Stimulated activated CD4-positive, alpha-beta T cell treated with anti-CD3 and anti-CD28 coated beads, TNF-alpha, amount 100 ng/mL, for 1 hour (primary cell): Measurements from ENCODE around the gene CAMSAP3.
"Not testable (repeated sequence)": the region's sequence is repeated elsewhere in the genome, so short reads cannot be mapped to it uniquely, and the experiment has no call there.

Source experiments
- DNase-seq, 3 donors: peaks; one replicate each; pipeline ENCODE4 v3.0.0-alpha.2; 2020; ENCODE audit warnings: low read depth in 3 of 3, low spot score in 1 of 3

The CAMSAP3 gene

DNA sequence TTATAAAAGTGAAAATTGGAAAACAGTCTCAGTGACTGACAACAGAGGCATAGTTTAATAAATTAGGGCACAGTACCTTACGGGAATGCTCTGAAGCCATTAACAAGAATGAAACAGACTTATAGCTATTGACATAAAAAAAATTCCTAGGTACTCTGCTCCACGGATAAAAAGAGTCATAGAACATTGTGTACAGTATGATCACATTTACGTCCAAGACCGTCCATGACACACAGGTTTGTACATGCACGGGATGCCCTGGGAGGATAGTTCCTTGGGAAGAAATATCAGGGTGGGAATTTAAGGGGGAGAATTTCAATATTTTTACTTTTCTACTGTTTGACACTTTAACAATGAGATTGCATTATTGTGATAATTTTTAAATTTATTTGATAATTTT, 24.9 kb upstream of the CAMSAP3 start:
- DNase-seq = no peak

DNA sequence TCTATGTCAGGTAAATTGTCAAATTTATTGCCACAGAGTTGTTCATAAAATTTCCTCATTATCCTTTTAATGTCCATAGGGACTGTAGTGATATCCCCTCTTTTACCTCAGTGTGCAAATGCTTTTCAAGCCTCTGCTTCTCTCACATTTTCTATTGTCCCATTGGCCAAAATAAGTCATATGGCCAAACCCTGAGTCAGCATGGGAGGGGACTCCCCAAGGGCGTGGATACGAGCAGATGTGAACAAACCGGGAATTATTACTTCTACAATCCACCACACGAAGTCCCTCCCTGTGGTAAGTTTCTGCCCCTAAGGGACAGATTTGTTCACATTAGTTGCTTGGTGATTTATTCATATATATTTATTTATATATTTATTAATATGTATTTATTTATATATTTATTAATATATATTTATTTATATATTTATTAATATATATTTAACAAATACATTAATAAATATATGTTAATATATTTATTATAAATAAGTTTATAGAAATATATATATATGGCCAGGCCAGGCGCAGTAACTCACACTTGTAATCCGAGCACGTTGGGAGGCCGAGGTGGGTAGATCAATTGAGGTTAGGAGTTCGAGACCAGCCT, 20.1 kb upstream of the CAMSAP3 start:
- DNase-seq = no peak

DNA sequence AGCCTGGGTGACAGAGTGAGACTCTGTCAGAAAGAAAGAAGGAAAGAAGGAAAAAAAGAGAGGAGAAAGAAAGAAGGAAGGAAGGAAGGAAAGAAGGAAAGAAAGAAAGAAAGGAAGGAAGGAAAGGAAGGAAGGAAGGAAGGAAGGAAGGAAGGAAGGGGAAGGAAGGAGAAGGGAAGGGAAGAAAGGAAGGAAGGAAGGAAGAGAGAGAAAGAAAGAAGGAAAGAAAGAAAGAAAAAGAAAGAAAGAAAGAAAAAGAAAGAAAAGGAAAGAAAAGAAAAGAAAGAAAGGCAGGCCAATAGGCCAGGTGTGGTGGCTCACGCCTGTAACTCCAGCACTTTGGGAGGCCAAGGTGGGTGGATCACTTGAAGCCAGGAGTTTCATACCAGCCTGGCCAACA, 18.2 kb upstream of the CAMSAP3 start:
- DNase-seq = not testable (repeated sequence)

DNA sequence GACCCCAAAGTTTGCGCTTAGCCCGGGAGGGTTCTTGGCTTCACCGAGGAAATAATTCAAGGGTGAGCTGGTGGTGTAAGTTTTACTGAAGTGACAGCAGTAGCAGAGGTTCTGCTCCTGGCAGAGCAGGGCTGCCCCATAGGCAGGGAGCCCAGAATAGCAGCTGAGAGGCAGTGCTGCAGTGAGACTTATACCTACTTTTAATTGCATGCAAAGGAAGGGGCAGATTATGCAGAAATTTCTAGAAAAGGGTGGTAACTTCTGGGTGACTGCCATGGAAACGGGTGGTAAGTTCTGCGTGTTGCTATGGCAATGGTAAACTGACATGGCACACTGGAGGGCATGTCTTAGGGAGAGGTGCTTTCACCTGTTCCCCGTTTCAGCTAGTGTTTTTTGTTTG, 17.5 kb upstream of the CAMSAP3 start:
- DNase-seq = no peak

DNA sequence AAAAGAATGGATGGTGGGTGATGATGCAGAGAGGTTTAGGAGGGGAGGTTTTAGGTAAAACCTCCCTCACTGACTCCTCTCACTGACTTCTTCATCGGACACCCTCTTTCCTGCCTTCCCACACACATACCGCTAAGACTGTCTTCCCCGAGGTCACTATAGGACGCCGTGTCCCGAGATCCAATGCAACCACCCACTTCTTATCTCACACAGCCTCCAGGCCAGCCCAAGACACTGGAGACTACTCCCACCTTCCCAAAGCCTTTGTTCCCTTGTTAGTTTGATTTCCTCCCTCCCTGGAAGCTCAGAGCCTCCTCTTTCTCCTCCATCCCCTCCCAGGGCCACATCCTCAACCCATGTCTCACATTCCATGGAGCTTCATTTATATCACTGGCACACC, 16.5 kb upstream of the CAMSAP3 start:
- no peak for DNase-seq

DNA sequence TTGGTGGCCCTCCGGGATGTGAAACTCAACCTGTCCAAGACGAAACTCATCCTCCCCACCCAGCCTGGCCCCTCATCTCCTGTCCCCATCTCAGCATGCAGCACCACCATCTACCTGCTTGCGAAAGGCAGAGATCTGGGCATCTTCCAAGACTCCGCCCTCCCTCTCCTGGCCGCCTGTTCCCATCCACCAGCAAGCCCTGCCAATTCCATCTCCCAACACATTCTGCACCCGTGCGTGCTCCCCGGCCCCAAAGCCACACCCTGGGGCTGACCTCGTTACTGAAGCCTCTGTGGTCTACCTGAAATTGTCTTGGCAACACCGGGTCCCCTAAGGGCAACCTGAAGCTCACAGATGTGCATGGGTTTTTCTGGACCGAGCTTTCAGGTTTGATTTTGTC, 13.2 kb upstream of the CAMSAP3 start:
- no peak for DNase-seq

DNA sequence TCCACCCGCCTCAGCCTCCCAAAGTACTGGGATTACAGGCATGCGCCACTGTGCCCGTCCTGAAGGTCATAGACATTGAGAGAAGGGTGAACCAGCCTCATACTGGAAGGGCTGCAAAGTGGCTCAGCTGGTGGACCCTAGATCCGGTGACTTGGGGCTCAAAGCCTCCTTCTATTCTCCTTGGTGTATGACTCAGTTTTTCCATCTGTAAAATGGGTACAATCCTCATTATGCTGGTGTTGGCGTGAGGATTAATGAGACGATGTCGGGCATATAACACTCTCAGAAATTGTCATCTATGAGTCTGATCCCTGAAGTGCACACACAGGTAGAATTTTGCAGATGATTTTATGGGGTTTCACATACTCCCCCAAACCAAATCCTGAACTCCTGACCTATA, 5.8 kb upstream of the CAMSAP3 start:
- DNase-seq = no peak

DNA sequence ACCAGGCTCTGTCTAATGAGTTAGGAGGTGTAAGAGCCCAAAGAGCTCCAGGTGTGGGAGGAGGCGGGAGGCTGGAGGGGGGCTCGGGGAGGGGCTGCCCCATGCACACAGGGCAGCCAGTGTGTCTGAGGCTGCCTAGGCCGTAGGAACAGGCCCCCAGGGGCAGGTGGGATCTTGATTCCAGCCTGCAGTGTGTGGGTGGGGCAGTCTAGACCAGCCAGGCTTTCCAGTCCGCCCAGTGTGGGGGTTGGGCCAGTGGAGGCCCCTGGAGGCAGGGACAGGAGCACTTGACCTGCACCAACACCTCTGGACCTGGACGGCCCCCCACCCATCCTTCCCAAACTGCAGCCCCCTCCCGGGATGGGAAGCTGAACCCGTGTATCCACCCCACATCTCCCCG, 5.4 kb upstream of the CAMSAP3 start:
- no peak for DNase-seq

DNA sequence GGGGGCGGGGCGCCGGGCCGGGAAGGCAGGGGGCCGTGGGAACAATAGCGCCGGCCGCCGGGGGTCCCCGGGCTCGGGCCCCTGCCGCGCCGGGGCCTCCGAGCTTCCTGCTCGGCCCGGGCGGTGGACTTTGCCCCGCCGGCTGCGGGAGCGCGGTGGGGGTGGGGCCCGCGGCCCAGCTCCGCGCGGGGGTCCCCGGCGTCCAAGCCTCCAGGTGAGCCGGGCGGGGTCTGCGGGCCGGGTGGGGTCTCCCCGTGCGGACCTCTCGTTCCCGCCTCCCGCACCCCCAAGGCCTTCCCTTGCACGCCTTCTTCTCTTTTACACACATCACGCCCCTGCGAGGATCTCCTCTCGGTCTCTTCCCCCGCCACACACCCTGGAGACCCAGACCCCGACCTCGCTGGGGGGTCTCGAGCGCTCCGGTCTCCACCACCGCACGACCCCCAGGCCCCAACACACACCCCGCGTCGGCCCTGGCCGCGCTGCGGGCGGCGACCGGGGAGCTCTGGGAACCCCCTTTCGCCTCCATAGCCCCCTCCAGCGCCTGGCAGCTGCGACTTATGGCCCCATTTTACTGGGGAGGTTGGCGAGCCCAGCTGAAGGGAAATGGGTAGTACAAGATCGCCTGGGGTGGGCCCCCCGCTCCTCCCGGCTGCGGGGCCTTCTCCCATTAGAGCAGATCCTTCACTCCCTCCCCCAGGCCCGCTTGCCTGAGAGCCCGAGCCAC, 711 bp downstream of the CAMSAP3 start:
- DNase-seq = no peak

DNA sequence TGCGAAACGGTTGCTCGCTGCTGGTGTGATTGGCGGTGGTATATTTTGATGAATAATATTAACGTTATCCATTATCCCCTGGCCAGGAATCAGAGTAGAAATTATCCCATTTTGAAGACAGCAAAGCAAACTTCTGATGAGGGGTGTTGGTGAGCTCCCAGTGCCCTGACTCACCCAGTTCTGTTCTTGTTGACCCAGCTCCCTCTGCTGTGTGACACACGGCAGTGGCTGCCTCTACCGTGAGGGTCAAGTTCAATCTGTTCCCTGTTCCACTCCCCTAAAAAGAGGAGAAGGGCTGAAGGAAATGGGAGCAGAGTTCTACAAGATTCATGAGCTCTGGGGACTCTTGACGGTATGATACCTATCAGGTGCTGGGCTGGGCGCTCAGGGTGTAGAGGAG, 2.0 kb downstream of the CAMSAP3 start:
- DNase-seq = no peak

DNA sequence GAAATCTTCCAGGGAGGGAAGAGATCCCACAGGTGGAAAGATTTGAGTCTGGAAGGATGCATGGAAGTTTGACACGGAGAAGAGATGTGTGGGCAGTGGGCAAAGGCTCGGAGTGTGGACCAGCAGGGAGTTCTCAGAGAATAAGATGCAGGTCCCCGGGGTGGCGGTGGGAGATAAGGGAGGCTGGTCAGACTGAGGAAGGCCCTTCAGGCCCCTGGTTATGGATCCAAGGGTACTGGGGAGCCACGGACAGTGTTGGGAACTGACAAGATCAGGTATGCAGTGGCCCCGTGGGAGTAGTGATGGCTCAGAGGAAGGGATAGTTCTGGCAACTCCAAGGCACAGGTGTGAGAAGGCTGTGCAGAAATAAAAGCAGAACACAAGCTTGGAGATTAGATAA, 2.5 kb downstream of the CAMSAP3 start:
- no peak for DNase-seq

DNA sequence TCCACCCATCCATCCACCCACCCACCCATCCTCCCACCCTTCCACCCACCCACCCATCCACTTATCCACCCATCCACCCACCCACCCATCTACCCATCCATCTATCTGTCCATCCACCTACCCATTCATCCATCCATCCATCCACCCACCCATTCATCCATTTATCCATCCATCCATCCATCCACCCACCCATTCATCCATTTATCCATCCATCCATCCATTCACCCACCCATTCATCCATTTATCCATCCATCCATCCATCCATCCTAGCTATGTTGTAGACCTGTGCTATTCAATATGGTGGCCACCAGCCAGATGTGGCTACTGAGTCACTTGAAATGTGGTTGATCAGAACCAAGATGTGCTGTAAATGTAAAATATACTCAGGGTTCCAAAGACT, 5.1 kb downstream of the CAMSAP3 start:
- DNase-seq = no peak

DNA sequence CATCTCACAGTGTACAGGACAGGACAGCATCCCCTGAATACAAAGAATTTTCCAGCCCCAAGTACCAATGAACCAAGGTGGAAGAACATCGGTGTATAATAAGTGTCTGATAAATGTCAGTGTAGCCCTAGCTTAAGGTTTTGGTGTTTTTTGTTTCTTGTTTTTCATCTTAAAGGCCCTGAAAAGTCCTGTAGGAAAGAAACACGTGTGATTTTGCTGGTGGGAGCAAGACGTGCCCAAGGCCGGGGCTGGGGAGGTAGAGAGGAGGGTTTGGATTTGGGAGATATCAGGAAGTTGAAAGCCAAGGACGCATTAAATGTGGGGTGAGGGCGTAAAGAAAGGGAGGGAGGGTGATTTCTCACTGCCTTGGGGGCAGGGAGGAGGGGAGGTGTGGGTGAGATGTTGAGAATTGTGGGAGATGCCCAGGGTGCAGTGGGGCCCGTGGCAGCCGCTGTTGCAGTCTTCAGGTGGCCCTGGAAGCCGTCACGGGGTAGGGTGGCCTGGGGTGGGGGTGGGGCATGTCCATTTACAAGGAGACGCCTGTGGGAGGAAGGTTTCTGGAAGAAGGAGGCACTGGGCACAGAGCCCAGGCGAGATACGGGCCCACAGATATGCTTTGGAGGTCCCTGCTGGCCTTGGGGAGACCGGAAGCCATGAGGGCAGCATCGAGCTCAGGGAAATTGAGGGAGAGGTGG, 6.7 kb downstream of the CAMSAP3 start:
- no peak for DNase-seq

DNA sequence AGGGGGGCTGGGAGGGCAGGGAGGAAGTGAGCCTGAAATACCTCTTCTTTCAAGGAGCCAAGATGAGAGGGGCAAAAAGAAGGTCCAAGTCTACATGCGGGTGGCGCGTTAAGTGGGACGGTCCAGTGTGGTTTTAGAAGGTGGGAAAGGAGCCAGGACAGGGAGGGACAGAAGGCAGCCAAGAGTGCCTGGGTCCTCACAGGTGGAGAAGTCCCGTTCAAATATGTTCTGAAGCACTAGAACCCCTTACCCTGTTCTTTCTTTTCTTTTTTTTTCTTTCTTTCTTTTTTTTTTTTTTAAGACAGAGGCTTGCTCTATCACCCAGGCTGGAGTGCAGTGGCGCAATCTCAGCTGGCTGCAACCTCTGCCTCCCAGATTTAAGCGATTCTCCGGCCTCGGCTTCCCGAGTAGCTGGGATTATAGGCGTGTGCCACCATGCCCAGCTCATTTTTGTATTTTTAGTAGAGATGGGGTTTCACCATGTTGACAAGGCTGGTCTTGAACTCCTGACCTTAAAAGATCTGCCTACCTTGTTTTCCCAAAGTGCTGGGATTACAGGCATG, 7.4 kb downstream of the CAMSAP3 start:
- no peak for DNase-seq

DNA sequence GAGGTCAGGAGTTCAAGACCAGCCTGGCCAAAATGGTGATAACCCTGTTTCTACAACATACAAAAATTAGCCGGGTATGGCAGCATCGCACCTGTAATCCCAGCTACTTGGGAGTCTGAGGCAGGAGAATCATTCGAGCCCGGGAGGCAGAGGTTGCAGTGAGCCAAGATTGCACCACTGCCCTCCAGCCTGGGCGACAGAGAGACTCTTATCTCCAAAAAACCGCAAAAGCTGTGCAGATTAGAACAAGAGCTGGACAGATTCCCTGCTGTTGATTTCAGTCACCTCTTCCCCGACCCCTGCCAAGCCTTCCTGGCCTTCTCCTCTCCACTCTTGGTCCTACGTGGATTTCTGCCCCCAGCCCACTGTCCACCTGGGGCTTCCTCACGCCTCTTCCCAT, 8.3 kb downstream of the CAMSAP3 start:
- DNase-seq = no peak

DNA sequence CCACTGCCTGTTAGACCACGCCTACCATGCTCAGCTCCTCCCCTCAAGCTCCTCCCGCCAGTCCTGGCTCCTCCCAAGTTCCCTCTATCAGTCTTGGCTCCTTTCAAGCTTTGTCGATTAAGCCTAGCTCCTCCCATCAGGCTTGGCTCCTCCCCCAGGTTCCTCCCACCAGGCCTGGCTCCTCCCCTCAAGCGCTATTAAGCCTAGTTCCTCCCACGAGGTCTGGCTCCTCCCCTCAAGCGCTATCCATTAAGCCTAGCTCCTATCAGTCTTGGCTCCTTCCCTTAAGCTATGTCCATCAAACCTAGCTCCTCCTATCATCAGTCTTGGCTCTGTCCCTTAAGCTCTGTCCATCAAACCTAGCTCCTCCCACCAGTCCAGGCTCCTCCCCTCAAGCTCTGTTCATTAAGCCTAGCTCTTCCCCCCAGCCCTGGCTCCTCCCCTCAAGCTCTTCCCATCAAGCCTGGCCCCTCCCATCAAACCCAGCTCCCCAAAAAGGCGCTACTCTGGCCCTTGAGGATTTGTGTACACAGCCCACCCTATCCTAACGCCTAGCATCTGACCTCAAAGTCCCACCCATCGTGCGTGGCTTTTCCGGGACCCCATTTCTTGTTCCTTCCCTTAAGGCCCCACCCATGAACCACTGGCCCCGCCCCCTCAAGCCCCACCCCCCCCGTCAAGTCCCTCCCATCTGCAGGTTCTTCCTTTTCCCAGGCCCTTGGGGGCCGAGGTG, 10.0 kb downstream of the CAMSAP3 start:
- DNase-seq = no peak

DNA sequence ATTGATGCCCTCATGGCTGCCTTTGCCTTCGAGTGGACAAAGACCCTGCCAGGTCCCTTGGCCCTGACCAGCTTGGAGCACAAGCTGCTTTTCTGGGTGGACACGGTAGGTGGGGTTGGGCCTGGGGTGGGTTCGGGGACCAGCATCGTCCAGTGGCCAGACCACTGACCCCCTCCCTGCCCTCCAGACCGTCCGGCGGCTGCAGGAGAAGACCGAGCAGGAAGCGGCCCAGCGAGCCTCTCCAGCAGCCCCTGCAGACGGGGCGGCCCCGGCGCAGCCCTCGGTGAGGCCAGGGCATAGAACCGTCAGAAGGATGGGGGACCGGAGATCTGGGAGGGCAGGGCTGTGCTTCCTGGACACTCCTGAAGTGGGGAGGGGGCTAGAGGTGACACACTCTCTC, 10.6 kb downstream of the CAMSAP3 start:
- DNase-seq = no peak

DNA sequence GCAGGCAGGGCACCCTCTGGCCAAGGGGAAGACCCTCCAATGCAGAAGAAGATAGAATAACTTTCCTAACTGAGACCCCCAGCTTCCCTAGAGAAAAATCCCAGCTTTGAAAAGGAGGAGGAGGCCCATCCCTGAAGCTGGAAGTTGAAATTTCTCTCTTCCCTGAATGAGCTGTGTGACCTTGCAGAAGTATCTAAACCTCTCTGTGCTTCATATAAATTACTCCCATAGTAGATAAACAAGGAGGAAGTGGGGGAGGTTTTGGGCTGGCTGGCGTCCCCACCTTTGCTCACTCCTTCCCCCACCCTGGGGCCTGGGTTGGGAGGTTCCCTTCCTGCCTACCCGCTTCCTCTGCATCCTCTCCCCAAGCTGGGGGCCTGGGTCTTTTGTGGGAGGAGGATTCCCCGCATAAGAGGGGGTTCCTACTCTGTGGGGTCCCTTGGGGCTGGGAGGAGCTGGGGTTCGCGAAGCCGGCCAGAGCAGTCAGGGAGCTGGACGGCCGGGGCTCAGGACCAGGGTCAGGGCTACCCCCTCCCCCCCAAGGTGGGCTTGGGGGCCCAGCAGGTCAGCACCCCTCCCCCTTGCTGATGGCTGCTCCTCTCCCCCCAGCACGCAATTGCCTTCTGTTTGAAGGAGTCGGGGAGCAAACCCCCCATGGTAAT, 11.7 kb downstream of the CAMSAP3 start:
- no peak for DNase-seq

DNA sequence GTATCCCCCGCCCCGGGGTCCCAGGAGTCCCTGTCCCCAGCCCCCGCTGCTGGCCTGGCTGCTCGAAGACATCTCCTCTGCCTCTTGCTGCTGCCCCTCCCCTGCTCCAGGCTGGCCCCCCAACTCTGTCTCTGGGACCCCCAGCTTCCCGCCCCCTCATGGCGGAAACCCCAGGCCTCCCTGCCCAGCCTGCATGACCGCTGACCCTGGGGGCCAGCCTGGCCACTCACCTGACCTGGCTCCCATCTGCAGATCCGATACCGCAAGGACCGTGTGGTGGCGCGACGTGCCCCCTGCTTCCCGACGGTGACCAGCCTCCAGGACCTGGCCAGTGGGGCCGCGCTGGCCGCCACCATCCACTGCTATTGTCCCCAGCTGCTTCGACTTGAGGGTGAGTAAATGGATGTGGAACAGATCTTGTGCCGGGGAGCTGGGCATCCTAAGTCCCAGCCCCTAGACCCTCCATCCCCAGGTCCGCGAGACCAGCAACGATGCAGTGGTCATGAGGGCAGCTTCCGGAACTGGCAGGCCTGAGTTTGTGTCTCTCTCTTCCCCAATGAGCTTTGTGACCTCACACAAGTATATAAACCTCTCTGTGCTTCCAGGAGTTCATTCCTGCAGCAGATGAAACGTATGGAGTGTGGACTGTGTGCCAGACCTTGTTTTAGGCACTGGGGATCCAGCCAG, 12.4 kb downstream of the CAMSAP3 start:
- DNase-seq = no peak

DNA sequence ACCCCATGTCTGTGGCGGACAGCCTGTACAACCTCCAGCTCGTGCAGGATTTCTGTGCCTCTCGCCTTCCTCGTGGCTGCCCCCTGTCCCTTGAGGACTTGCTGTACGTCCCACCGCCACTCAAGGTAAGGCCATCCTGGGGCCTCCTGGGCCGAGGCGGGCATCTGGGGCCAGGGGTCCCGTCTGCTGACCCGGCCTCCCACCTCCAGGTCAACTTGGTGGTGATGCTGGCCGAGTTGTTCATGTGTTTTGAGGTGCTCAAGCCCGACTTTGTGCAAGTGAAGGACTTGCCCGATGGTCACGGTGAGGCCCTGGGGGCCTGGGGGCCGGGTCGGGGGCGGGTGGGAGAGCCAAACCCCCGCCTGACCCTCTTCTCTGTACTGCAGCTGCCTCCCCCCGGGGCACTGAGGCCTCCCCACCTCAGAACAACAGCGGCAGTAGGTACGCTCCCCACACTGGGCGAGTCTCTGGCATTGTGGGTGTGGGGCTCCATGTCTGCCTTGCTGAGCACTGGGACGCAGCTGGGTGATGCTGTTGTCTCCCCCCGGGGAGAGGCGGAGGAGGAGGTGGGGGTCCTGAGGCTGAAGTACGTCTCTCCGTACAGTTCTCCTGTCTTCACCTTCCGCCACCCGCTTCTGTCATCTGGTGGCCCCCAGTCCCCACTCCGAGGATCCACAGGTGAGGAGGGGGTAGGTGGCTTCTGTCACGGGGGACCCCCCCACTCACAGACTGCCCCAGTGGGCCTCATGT, 15.0 kb downstream of the CAMSAP3 start:
- DNase-seq = no peak
